HepG2 (cell line): ENCODE data around the gene SERPINA3. TPM values are rescaled to one million over a fixed set of nuclear protein-coding genes. Genes with fewer than 3 reads are reported as not detected.

Experiments
- AGO1 ChIP-seq: fragments of 200-400 bp; formaldehyde crosslinking; IDR thresholded peaks from 2 replicates; pipeline ENCODE4 v1.6.1; 2017; ENCODE audit warnings: mild to moderate bottlenecking, low read depth, low read length, moderate library complexity; ENCODE audit not compliant: poor library complexity, severe bottlenecking
- ELF4 ChIP-seq: sonication (generic); formaldehyde crosslinking; IDR thresholded peaks from 2 replicates; pipeline ENCODE4 v1.5.0; 2020; ENCODE audit warnings: missing genetic modification reagents, mild to moderate bottlenecking, moderate library complexity, borderline replicate concordance
- FOXC1 ChIP-seq: sonication (generic); formaldehyde crosslinking; IDR thresholded peaks from 2 replicates; pipeline ENCODE4 v1.8.0; 2022; ENCODE audit warnings: mild to moderate bottlenecking, missing genetic modification reagents, borderline replicate concordance
- GATAD2A ChIP-seq: IDR thresholded peaks from 2 replicates; pipeline ENCODE4 v1.6.1; 2016
- GLI4 ChIP-seq: sonication (generic); formaldehyde crosslinking; IDR thresholded peaks from 2 replicates; pipeline ENCODE4 v1.5.1; 2020; ENCODE audit warnings: missing genetic modification reagents, mild to moderate bottlenecking, moderate library complexity, borderline replicate concordance
- HMG20A ChIP-seq: IDR thresholded peaks from 2 replicates; pipeline ENCODE4 v1.6.1; 2016; ENCODE audit warnings: borderline replicate concordance
- HNF4G ChIP-seq, 2 experiments: sonication (generic) in 1 of 2; formaldehyde crosslinking in 1 of 2; IDR thresholded peaks; 2 replicates each; pipeline versions ENCODE4 v1.4.0 to v1.6.1; 2011 to 2020; ENCODE audit warnings: borderline replicate concordance in 2 of 2, low read depth in 2 of 2, mild to moderate bottlenecking in 2 of 2, low read length in 1 of 2, missing genetic modification reagents in 1 of 2, moderate library complexity in 1 of 2
- HOXA5 ChIP-seq: sonication (generic); formaldehyde crosslinking; IDR thresholded peaks from 2 replicates; pipeline ENCODE4 v1.4.0; 2020; ENCODE audit warnings: missing genetic modification reagents
- KAT8 ChIP-seq: IDR thresholded peaks from 2 replicates; pipeline ENCODE4 v1.6.1; 2016; ENCODE audit warnings: missing genetic modification reagents, missing compliant biosample characterization
- KLF13 ChIP-seq: sonication (generic); formaldehyde crosslinking; IDR thresholded peaks from 2 replicates; pipeline ENCODE4 v1.4.0; 2020; ENCODE audit warnings: mild to moderate bottlenecking, missing genetic modification reagents
- MAFF ChIP-seq: IDR thresholded peaks from 2 replicates; pipeline ENCODE4 v1.6.1; 2011; ENCODE audit warnings: low read depth, low read length, improper control_type of control experiment
- NFKBIZ ChIP-seq: IDR thresholded peaks from 2 replicates; pipeline ENCODE4 v1.6.1; 2018; ENCODE audit warnings: missing genetic modification reagents, missing compliant biosample characterization
- RBFOX2 ChIP-seq: fragments of 200-400 bp; formaldehyde crosslinking; IDR thresholded peaks from 2 replicates; pipeline ENCODE4 v1.6.1; 2017; ENCODE audit warnings: low read depth, mild to moderate bottlenecking, low read length
- SAP130 ChIP-seq: IDR thresholded peaks from 2 replicates; pipeline ENCODE4 v1.6.1; 2016; ENCODE audit warnings: low read depth
- U2AF2 ChIP-seq: fragments of 200-400 bp; formaldehyde crosslinking; IDR thresholded peaks from 2 replicates; pipeline ENCODE4 v1.6.1; 2017; ENCODE audit warnings: low read depth, mild to moderate bottlenecking, low read length
- ZBTB7B ChIP-seq: sonication (generic); formaldehyde crosslinking; IDR thresholded peaks from 2 replicates; pipeline ENCODE4 v1.4.0; 2020; ENCODE audit warnings: missing genetic modification reagents
- ZFP90 ChIP-seq: sonication (generic); formaldehyde crosslinking; IDR thresholded peaks from 2 replicates; pipeline ENCODE4 v1.8.0; 2022; ENCODE audit warnings: missing genetic modification reagents, mild to moderate bottlenecking, inconsistent platforms, borderline replicate concordance
- ZIK1 ChIP-seq: sonication (generic); formaldehyde crosslinking; IDR thresholded peaks from 2 replicates; pipeline ENCODE4 v1.5.0; 2020; ENCODE audit warnings: mild to moderate bottlenecking, low read depth, missing genetic modification reagents, borderline replicate concordance
- ZNF12 ChIP-seq: sonication (generic); formaldehyde crosslinking; IDR thresholded peaks from 2 replicates; pipeline ENCODE4 v1.5.0; 2020; ENCODE audit warnings: missing genetic modification reagents
- ZNF878 ChIP-seq: sonication (generic); formaldehyde crosslinking; IDR thresholded peaks from 2 replicates; pipeline ENCODE4 v1.8.1; 2023; ENCODE audit warnings: mild to moderate bottlenecking, missing genetic modification reagents, moderate library complexity
- ZSCAN25 ChIP-seq: sonication (generic); formaldehyde crosslinking; IDR thresholded peaks from 2 replicates; pipeline ENCODE4 v1.8.0; 2022; ENCODE audit warnings: mild to moderate bottlenecking, missing genetic modification reagents
- polyA plus RNA-seq, 8 experiments: library from polyadenylated mRNA; depleted of rRNA in 3 of 8; stranded (reverse) in 7 of 8; unstranded in 1 of 8; fragments of >200 nt; fragmentation: Illumina TruSeq in 4 of 8; extraction: Trizol in 4 of 8; gene quantifications; 2 replicates each; pipeline versions ENCODE4 v1.2.1 to v1.2.3, GENCODE V29; 2011 to 2016; ENCODE audit warnings: low read depth in 4 of 8, missing spikeins in 1 of 8, mixed read lengths in 1 of 8; ENCODE audit not compliant: insufficient read depth in 1 of 8
- total RNA-seq, 5 experiments: library from RNA; depleted of rRNA; stranded (reverse); fragments of >200 nt; fragmentation: Illumina TruSeq; extraction: Trizol; gene quantifications; 2 replicates each; pipeline ENCODE4 v1.2.3, GENCODE V29; 2016; ENCODE audit warnings: low read depth in 1 of 5
- TF ChIP-seq, protein P1 (sequence below): sonication (generic); formaldehyde crosslinking; IDR thresholded peaks from 2 replicates; pipeline ENCODE4 v1.5.0; 2020; ENCODE audit warnings: missing genetic modification reagents
- TF ChIP-seq, protein P2 (sequence below): sonication (generic); formaldehyde crosslinking; IDR thresholded peaks from 2 replicates; pipeline ENCODE4 v1.4.0; 2020; ENCODE audit warnings: missing genetic modification reagents
- TF ChIP-seq, protein P3 (sequence below): sonication (generic); formaldehyde crosslinking; IDR thresholded peaks from 2 replicates; pipeline ENCODE4 v1.8.1; 2023; ENCODE audit warnings: mild to moderate bottlenecking, moderate library complexity, missing genetic modification reagents
- TF ChIP-seq, protein P4 (sequence below): sonication (generic); formaldehyde crosslinking; IDR thresholded peaks from 2 replicates; pipeline ENCODE4 v1.5.1; 2020; ENCODE audit warnings: missing genetic modification reagents, mild to moderate bottlenecking, borderline replicate concordance

SERPINA3 gene
- total and polyA plus RNA-seq, 2 of the 13 experiments (the other 11 are each of a cell fraction or from before 2014, with no cell fraction given), result 825 to 2,200 TPM

DNA sequence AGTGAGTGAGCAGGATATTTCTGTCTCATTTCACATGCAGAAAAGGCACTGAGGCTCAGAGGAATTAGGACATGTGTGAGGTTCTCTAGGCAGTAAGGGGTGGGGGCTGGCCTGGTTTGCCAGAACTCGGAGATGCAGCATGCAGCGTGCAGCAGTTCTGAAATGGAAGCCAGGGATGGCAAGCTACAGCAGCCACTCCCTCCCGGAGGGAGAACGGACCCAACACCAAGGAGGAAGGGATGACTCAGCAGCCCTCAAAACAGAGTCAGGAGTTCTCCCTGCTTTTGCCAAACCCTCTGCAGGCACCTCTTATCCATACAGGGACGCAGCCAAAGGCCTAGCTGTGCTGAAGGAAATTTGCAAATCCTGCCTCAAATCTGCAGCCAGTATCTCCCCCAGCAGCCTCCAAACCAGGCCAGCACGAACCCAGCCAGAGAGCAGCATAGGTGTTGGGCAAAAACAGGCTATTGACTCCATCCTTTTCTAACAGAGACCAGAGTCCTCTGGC lies 10.3 kb upstream of the SERPINA3 start (continued):
- TF ChIP-seq AGO1, result no peak
- TF ChIP-seq KAT8, result peak; percentile 9; the same call in 1 of the 2 replicates
- TF ChIP-seq GLI4 (CRISPR knock-in tag), result no peak
- TF ChIP-seq SAP130, result peak; percentile 34; the same call in 1 of the 2 replicates
- no peak for TF ChIP-seq KLF13
- no peak for TF ChIP-seq ZSCAN25
- no peak for TF ChIP-seq HMG20A (CRISPR knock-in tag)
- no peak for TF ChIP-seq ZFP90 (CRISPR knock-in tag)
- TF ChIP-seq MAFF, result peak; percentile 77
- TF ChIP-seq ZNF12 (CRISPR knock-in tag), result no peak
- TF ChIP-seq ZNF878 (CRISPR knock-in tag), result no peak
- 0 out of 2 replicates have a peak, but pooled peaks have one; percentile 7 for TF ChIP-seq HNF4G (IDR thresholded peaks at IDR 0.05; ENCODE audit: borderline replicate concordance, low read depth, low read length)
- TF ChIP-seq HNF4G (CRISPR knock-in tag; IDR thresholded peaks at IDR 0.05; ENCODE audit: borderline replicate concordance, low read depth), result no peak
- TF ChIP-seq, protein P1, sequence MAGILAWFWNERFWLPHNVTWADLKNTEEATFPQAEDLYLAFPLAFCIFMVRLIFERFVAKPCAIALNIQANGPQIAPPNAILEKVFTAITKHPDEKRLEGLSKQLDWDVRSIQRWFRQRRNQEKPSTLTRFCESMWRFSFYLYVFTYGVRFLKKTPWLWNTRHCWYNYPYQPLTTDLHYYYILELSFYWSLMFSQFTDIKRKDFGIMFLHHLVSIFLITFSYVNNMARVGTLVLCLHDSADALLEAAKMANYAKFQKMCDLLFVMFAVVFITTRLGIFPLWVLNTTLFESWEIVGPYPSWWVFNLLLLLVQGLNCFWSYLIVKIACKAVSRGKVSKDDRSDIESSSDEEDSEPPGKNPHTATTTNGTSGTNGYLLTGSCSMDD (CRISPR knock-in tag), result no peak
- TF ChIP-seq, protein P2, sequence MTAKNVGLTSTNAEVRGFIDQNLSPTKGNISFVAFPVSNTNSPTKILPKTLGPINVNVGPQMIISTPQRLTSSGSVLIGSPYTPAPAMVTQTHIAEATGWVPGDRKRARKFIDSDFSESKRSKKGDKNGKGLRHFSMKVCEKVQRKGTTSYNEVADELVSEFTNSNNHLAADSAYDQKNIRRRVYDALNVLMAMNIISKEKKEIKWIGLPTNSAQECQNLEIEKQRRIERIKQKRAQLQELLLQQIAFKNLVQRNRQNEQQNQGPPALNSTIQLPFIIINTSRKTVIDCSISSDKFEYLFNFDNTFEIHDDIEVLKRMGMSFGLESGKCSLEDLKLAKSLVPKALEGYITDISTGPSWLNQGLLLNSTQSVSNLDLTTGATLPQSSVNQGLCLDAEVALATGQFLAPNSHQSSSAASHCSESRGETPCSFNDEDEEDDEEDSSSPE (CRISPR knock-in tag), result no peak
- TF ChIP-seq RBFOX2, result 0 out of 2 replicates have a peak, but pooled peaks have one; percentile 8
- TF ChIP-seq, protein P3, sequence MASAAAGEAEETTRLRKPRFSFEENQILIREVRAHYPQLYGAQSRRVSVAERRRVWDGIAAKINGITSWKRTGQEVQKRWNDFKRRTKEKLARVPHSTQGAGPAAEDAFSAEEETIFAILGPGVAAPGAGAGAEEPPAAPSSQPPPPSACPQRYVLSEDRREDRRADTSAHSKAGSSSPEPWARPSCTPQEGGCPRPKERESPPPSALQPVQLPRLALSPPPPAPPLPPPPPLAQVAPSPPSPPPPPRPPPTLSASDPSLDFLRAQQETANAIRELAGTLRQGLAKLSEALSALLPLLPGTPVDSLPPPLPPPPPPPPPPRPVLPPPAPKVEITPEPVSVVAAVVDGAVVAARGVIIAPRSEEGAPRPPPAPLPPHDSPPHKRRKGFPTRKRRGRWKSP (CRISPR knock-in tag), result no peak
- TF ChIP-seq ZBTB7B (CRISPR knock-in tag), result peak; percentile 22; the same call in 1 of the 2 replicates
- TF ChIP-seq NFKBIZ (CRISPR knock-in tag), result no peak
- TF ChIP-seq HOXA5 (CRISPR knock-in tag), result no peak
- TF ChIP-seq, protein P4, sequence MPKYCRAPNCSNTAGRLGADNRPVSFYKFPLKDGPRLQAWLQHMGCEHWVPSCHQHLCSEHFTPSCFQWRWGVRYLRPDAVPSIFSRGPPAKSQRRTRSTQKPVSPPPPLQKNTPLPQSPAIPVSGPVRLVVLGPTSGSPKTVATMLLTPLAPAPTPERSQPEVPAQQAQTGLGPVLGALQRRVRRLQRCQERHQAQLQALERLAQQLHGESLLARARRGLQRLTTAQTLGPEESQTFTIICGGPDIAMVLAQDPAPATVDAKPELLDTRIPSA (CRISPR knock-in tag), result no peak
- TF ChIP-seq GATAD2A, result peak; percentile 8; the same call in 1 of the 2 replicates
- no peak for TF ChIP-seq FOXC1
- TF ChIP-seq U2AF2, result no peak
- TF ChIP-seq ELF4 (CRISPR knock-in tag), result no peak
- no peak for TF ChIP-seq ZIK1 (CRISPR knock-in tag)
